ENCODE data around the gene ANKRD11.
A peak's percentile ranks its signal among the peaks of the same experiment; 100 is the strongest.

ANKRD11 gene

GRCh38 chr16:89288966-89289365, 201.4 kb downstream of the ANKRD11 start:
- Histone ChIP-seq H3K79me1 (ENCODE audit: low read length) (no peaks in the 10 kb centered on the region), H3K9ac (ENCODE audit: low read length) (no peak overlapping the region), H3K9me3 (ENCODE audit: insufficient read depth, low read depth, low read length) (no peaks in the 10 kb centered on the region), H4K12ac (ENCODE audit: low read depth, low read length) (no peak overlapping the region), H3K79me2 (ENCODE audit: control insufficient read depth, insufficient read depth, low read length, poor library complexity) (peaks cover under 1% of the 10 kb centered on the region), H2BK120ac (ENCODE audit: insufficient read depth, low read length, poor library complexity) (no peak overlapping the region), H2AFZ (ENCODE audit: insufficient read depth, low read length, poor library complexity) (no peak overlapping the region), H3K4me1 (ENCODE audit: control insufficient read depth in 1 of 2, insufficient read depth in 2 of 2, low read length in 2 of 2) (no peaks in the 10 kb centered on the region), H3K27me3 (ENCODE audit: insufficient read depth, low read length) (no peaks in the 10 kb centered on the region), H3K23ac (ENCODE audit: low read length) (no peak overlapping the region), H3K27ac (ENCODE audit: low read depth, low read length) (no peak overlapping the region), H3K4me3 (ENCODE audit: low read depth, low read length) (no peak overlapping the region), H4K91ac (ENCODE audit: low read depth, low read length) (no peak overlapping the region), H2BK12ac (ENCODE audit: low read length) (no peak overlapping the region), H3K18ac (ENCODE audit: low read length) (peak overlapping the region; percentile 6), H2AK5ac (ENCODE audit: low read length) (no peak overlapping the region), H3K4me2 (ENCODE audit: low read length) (no peak overlapping the region), H2BK5ac (ENCODE audit: low read depth, low read length, poor library complexity) (no peak overlapping the region), H3K36me3 (ENCODE audit: control insufficient read depth in 1 of 2, insufficient read depth in 2 of 2, low read length in 2 of 2) (peaks cover 52 to 66% of the 10 kb centered on the region in 2 experiments), H3K4ac (ENCODE audit: low read depth, low read length) (no peak overlapping the region), H4K8ac (ENCODE audit: low read depth, low read length) (no peak overlapping the region), H3K14ac (ENCODE audit: low read length) (no peak overlapping the region)
- DNase-seq, result no peak
- no CpG with 5 or more reads among the region's 19 CpGs for WGBS (ENCODE audit: extremely low coverage, insufficient coverage, insufficient read length)

GRCh38 chr16:89288577-89288844, 201.8 kb downstream of the ANKRD11 start:
- H2BK5ac ChIP-seq (ENCODE audit: low read depth, low read length, poor library complexity), result no peak overlapping the region
- no peak overlapping the region for H2BK12ac ChIP-seq (ENCODE audit: low read length)
- no peak overlapping the region for H2AK5ac ChIP-seq (ENCODE audit: low read length)
- no peak overlapping the region for H3K14ac ChIP-seq (ENCODE audit: low read length)
- peaks cover 54 to 70% of the 10 kb centered on the region in 2 experiments for H3K36me3 ChIP-seq (ENCODE audit: control insufficient read depth in 1 of 2, insufficient read depth in 2 of 2, low read length in 2 of 2)
- no peak overlapping the region for H3K4ac ChIP-seq (ENCODE audit: low read depth, low read length)
- H3K9me3 ChIP-seq (ENCODE audit: insufficient read depth, low read depth, low read length), result no peaks in the 10 kb centered on the region
- no peak overlapping the region for H4K12ac ChIP-seq (ENCODE audit: low read depth, low read length)
- no peak overlapping the region for H3K4me3 ChIP-seq (ENCODE audit: low read depth, low read length)
- H3K27ac ChIP-seq (ENCODE audit: low read depth, low read length), result no peak overlapping the region
- no peaks in the 10 kb centered on the region for H3K27me3 ChIP-seq (ENCODE audit: insufficient read depth, low read length)
- H3K4me1 ChIP-seq (ENCODE audit: control insufficient read depth in 1 of 2, insufficient read depth in 2 of 2, low read length in 2 of 2), result no peaks in the 10 kb centered on the region
- H3K79me1 ChIP-seq (ENCODE audit: low read length), result no peaks in the 10 kb centered on the region
- H4K91ac ChIP-seq (ENCODE audit: low read depth, low read length), result no peak overlapping the region
- H3K18ac ChIP-seq (ENCODE audit: low read length), result no peak overlapping the region
- H3K4me2 ChIP-seq (ENCODE audit: low read length), result no peak overlapping the region
- no CpG with 5 or more reads among the region's 13 CpGs for WGBS (ENCODE audit: extremely low coverage, insufficient coverage, insufficient read length)
- H2AFZ ChIP-seq (ENCODE audit: insufficient read depth, low read length, poor library complexity), result no peak overlapping the region
- H3K79me2 ChIP-seq (ENCODE audit: control insufficient read depth, insufficient read depth, low read length, poor library complexity), result no peaks in the 10 kb centered on the region
- H4K8ac ChIP-seq (ENCODE audit: low read depth, low read length), result no peak overlapping the region
- H3K9ac ChIP-seq (ENCODE audit: low read length), result no peak overlapping the region
- no peak for DNase-seq
- no peak overlapping the region for H2BK120ac ChIP-seq (ENCODE audit: insufficient read depth, low read length, poor library complexity)
- H3K23ac ChIP-seq (ENCODE audit: low read length), result no peak overlapping the region

GRCh38 chr16:89287777-89288576, 202.4 kb downstream of the ANKRD11 start:
- Histone ChIP-seq H3K27me3 (ENCODE audit: insufficient read depth, low read length) (no peaks in the 10 kb centered on the region), H2BK5ac (ENCODE audit: low read depth, low read length, poor library complexity) (no peak overlapping the region), H3K9ac (ENCODE audit: low read length) (no peak overlapping the region), H3K23ac (ENCODE audit: low read length) (no peak overlapping the region), H2AK5ac (ENCODE audit: low read length) (no peak overlapping the region), H3K4me2 (ENCODE audit: low read length) (no peak overlapping the region), H3K9me3 (ENCODE audit: insufficient read depth, low read depth, low read length) (no peaks in the 10 kb centered on the region), H3K4me3 (ENCODE audit: low read depth, low read length) (no peak overlapping the region), H2BK12ac (ENCODE audit: low read length) (no peak overlapping the region), H3K27ac (ENCODE audit: low read depth, low read length) (no peak overlapping the region), H3K79me1 (ENCODE audit: low read length) (no peaks in the 10 kb centered on the region), H4K8ac (ENCODE audit: low read depth, low read length) (no peak overlapping the region), H3K79me2 (ENCODE audit: control insufficient read depth, insufficient read depth, low read length, poor library complexity) (no peaks in the 10 kb centered on the region), H4K91ac (ENCODE audit: low read depth, low read length) (no peak overlapping the region), H3K18ac (ENCODE audit: low read length) (no peak overlapping the region), H3K14ac (ENCODE audit: low read length) (no peak overlapping the region), H2AFZ (ENCODE audit: insufficient read depth, low read length, poor library complexity) (no peak overlapping the region), H3K4me1 (ENCODE audit: control insufficient read depth in 1 of 2, insufficient read depth in 2 of 2, low read length in 2 of 2) (no peaks in the 10 kb centered on the region), H3K4ac (ENCODE audit: low read depth, low read length) (no peak overlapping the region), H3K36me3 (ENCODE audit: control insufficient read depth in 1 of 2, insufficient read depth in 2 of 2, low read length in 2 of 2) (peaks cover 56 to 72% of the 10 kb centered on the region in 2 experiments), H2BK120ac (ENCODE audit: insufficient read depth, low read length, poor library complexity) (no peak overlapping the region), H4K12ac (ENCODE audit: low read depth, low read length) (no peak overlapping the region)
- no CpG with 5 or more reads among the region's 30 CpGs for WGBS (ENCODE audit: extremely low coverage, insufficient coverage, insufficient read length)
- no peak for DNase-seq

- Histone ChIP-seq H3K79me1 (ENCODE audit: low read length) (no peaks in the 10 kb centered on the region), H3K14ac (ENCODE audit: low read length) (no peak overlapping the region), H2BK12ac (ENCODE audit: low read length) (no peak overlapping the region), H4K8ac (ENCODE audit: low read depth, low read length) (no peak overlapping the region), H2AFZ (ENCODE audit: insufficient read depth, low read length, poor library complexity) (no peak overlapping the region), H4K91ac (ENCODE audit: low read depth, low read length) (no peak overlapping the region), H3K23ac (ENCODE audit: low read length) (no peak overlapping the region), H2BK120ac (ENCODE audit: insufficient read depth, low read length, poor library complexity) (no peak overlapping the region), H3K4me1 (ENCODE audit: control insufficient read depth in 1 of 2, insufficient read depth in 2 of 2, low read length in 2 of 2) (no peaks in the 10 kb centered on the region), H3K4ac (ENCODE audit: low read depth, low read length) (no peak overlapping the region), H3K9ac (ENCODE audit: low read length) (no peak overlapping the region), H3K36me3 (ENCODE audit: control insufficient read depth in 1 of 2, insufficient read depth in 2 of 2, low read length in 2 of 2) (peaks cover 72 to 73% of the 10 kb centered on the region in 2 experiments), H3K79me2 (ENCODE audit: control insufficient read depth, insufficient read depth, low read length, poor library complexity) (no peaks in the 10 kb centered on the region), H3K9me3 (ENCODE audit: insufficient read depth, low read depth, low read length) (no peaks in the 10 kb centered on the region), H3K27me3 (ENCODE audit: insufficient read depth, low read length) (no peaks in the 10 kb centered on the region), H4K12ac (ENCODE audit: low read depth, low read length) (no peak overlapping the region), H3K4me3 (ENCODE audit: low read depth, low read length) (no peak overlapping the region), H2BK5ac (ENCODE audit: low read depth, low read length, poor library complexity) (no peak overlapping the region), H2AK5ac (ENCODE audit: low read length) (no peak overlapping the region), H3K18ac (ENCODE audit: low read length) (no peak overlapping the region), H3K27ac (ENCODE audit: low read depth, low read length) (no peak overlapping the region), H3K4me2 (ENCODE audit: low read length) (no peak overlapping the region)
- DNase-seq, result no peak
- WGBS (ENCODE audit: extremely low coverage, insufficient coverage, insufficient read length), result no CpG with 5 or more reads among the region's 25 CpGs
Observed at GRCh38 chr16:89286096-89286495, 204.3 kb downstream of the ANKRD11 start.

Measured in trophoblast cell (in vitro differentiated cells and primary cell).